SK-N-SH treated with all-trans-retinoic acid at 6 μM for 48 hours (cell line): ENCODE results near the gene COQ10A.

ENCODE experiments used
- ATAC-seq: fragments of 200-7000 bp; cut with Tn5 transposase; 3 replicates; pipeline ENCODE4 v1.9.1; 2020; ENCODE audit warnings: mild to moderate bottlenecking, moderate library complexity
- ARNTL ChIP-seq: fragments of 450-650 bp; formaldehyde crosslinking; IDR thresholded peaks from 2 replicates; pipeline ENCODE4 v1.5.0; 2020; ENCODE audit warnings: low read depth, mild to moderate bottlenecking, moderate library complexity, borderline replicate concordance
- BACH2 ChIP-seq: fragments of 250-450 bp; sonication (Bioruptor Pico); IDR thresholded peaks from 2 replicates; pipeline ENCODE4 v1.9.0; 2021; ENCODE audit warnings: mild to moderate bottlenecking, borderline replicate concordance
- CREB5 ChIP-seq: fragments of 250-450 bp; sonication (Bioruptor Pico); IDR thresholded peaks from 2 replicates; pipeline ENCODE4 v1.5.1; 2020; ENCODE audit warnings: low read depth, mild to moderate bottlenecking, moderate library complexity
- CSDC2 ChIP-seq: fragments of 250-450 bp; sonication (Bioruptor Pico); IDR thresholded peaks from 2 replicates; pipeline ENCODE4 v1.5.0; 2020; ENCODE audit warnings: mild to moderate bottlenecking, moderate library complexity
- ESRRG ChIP-seq: fragments of 250-450 bp; sonication (Bioruptor Pico); IDR thresholded peaks from 2 replicates; pipeline ENCODE4 v1.6.1; 2021; ENCODE audit warnings: mild to moderate bottlenecking
- GLIS3 ChIP-seq: fragments of 250-450 bp; sonication (Bioruptor Pico); IDR thresholded peaks from 2 replicates; pipeline ENCODE4 v1.5.0; 2020; ENCODE audit warnings: mild to moderate bottlenecking, moderate library complexity
- ISL1 ChIP-seq: fragments of 250-450 bp; sonication (Bioruptor Pico); IDR thresholded peaks from 2 replicates; pipeline ENCODE4 v2.1.2; 2022; ENCODE audit warnings: mild to moderate bottlenecking, moderate library complexity
- OSR1 ChIP-seq: fragments of 250-450 bp; sonication (Bioruptor Pico); IDR thresholded peaks from 2 replicates; pipeline ENCODE4 v1.8.0; 2022; ENCODE audit warnings: moderate library complexity, mild to moderate bottlenecking, inconsistent platforms
- POU6F1 ChIP-seq: fragments of 250-450 bp; sonication (Bioruptor Pico); IDR thresholded peaks from 2 replicates; pipeline ENCODE4 v1.8.0; 2021; ENCODE audit warnings: low read depth, mild to moderate bottlenecking, moderate library complexity, borderline replicate concordance
- PPARA ChIP-seq: fragments of 250-450 bp; sonication (Bioruptor Pico); IDR thresholded peaks from 2 replicates; pipeline ENCODE4 v1.5.0; 2020; ENCODE audit warnings: mild to moderate bottlenecking, borderline replicate concordance
- RARB ChIP-seq: fragments of 250-450 bp; sonication (Bioruptor Pico); IDR thresholded peaks from 2 replicates; pipeline ENCODE4 v1.8.0; 2021; ENCODE audit warnings: mild to moderate bottlenecking, moderate library complexity
- SNAI2 ChIP-seq: fragments of 250-450 bp; sonication (Bioruptor Pico); IDR thresholded peaks from 2 replicates; pipeline ENCODE4 v1.5.0; 2020; ENCODE audit warnings: mild to moderate bottlenecking, moderate library complexity
- TCF4 ChIP-seq: fragments of 250-450 bp; sonication (Bioruptor Pico); IDR thresholded peaks from 2 replicates; pipeline ENCODE4 v1.8.0; 2021; ENCODE audit warnings: mild to moderate bottlenecking, moderate library complexity, borderline replicate concordance
- TSHZ2 ChIP-seq: fragments of 250-450 bp; sonication (Bioruptor Pico); IDR thresholded peaks from 2 replicates; pipeline ENCODE4 v1.5.0; 2020; ENCODE audit warnings: mild to moderate bottlenecking, moderate library complexity
- ZC3H10 ChIP-seq: fragments of 250-450 bp; sonication (Bioruptor Pico); IDR thresholded peaks from 2 replicates; pipeline ENCODE4 v1.5.1; 2021; ENCODE audit warnings: mild to moderate bottlenecking, moderate library complexity
- ZFP30 ChIP-seq: fragments of 450-650 bp; formaldehyde crosslinking; IDR thresholded peaks from 2 replicates; pipeline ENCODE4 v1.5.0; 2022; ENCODE audit warnings: mild to moderate bottlenecking, moderate library complexity
- ZNF565 ChIP-seq: fragments of 450-650 bp; formaldehyde crosslinking; conservative IDR thresholded peaks from 2 replicates; pipeline ENCODE4 v1.5.0; 2020; ENCODE audit warnings: low read depth, mild to moderate bottlenecking, moderate library complexity
- ZNF70 ChIP-seq: fragments of 450-650 bp; formaldehyde crosslinking; IDR thresholded peaks from 2 replicates; pipeline ENCODE4 v1.5.0; 2020; ENCODE audit warnings: mild to moderate bottlenecking, moderate library complexity
- ZNF8 ChIP-seq: fragments of 450-650 bp; formaldehyde crosslinking; IDR thresholded peaks from 2 replicates; pipeline ENCODE4 v1.5.0; 2020; ENCODE audit warnings: mild to moderate bottlenecking, moderate library complexity
- TF ChIP-seq, protein P1 (sequence below): fragments of 250-450 bp; sonication (Bioruptor Pico); IDR thresholded peaks from 2 replicates; pipeline ENCODE4 v1.8.0; 2020; ENCODE audit warnings: mild to moderate bottlenecking, moderate library complexity, borderline replicate concordance
- TF ChIP-seq, protein P2 (sequence below): fragments of 250-450 bp; sonication (Bioruptor Pico); IDR thresholded peaks from 2 replicates; pipeline ENCODE4 v1.5.1; 2021; ENCODE audit warnings: mild to moderate bottlenecking, moderate library complexity

The COQ10A gene

DNA sequence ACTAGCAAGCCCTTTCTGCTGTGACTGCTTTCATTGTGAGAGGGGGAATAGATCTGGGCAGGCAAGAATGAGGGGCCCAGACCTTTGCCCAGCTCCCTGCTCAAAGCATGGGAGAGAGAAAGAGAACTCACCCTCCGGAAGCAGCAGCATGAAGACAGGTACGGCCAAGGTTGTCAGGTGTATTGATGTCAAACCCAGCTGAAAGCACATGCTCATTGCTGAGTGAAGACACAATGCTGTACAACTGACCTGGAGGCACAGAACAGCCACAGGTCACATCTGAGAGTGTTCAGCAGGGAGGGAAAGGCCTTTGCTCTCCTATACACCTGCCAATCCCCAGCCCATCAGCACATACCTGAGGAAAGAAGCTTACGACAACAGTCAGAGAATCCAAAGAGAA, 14.1 kb upstream of the COQ10A start:
- no peak for TF ChIP-seq ISL1
- no peak for TF ChIP-seq BACH2 (CRISPR knock-in tag)
- no peak for TF ChIP-seq TSHZ2 (CRISPR knock-in tag)
- TF ChIP-seq, protein P1, sequence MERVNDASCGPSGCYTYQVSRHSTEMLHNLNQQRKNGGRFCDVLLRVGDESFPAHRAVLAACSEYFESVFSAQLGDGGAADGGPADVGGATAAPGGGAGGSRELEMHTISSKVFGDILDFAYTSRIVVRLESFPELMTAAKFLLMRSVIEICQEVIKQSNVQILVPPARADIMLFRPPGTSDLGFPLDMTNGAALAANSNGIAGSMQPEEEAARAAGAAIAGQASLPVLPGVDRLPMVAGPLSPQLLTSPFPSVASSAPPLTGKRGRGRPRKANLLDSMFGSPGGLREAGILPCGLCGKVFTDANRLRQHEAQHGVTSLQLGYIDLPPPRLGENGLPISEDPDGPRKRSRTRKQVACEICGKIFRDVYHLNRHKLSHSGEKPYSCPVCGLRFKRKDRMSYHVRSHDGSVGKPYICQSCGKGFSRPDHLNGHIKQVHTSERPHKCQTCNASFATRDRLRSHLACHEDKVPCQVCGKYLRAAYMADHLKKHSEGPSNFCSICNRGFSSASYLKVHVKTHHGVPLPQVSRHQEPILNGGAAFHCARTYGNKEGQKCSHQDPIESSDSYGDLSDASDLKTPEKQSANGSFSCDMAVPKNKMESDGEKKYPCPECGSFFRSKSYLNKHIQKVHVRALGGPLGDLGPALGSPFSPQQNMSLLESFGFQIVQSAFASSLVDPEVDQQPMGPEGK (CRISPR knock-in tag): no peak
- TF ChIP-seq GLIS3: no peak
- TF ChIP-seq SNAI2: no peak
- TF ChIP-seq, protein P2, sequence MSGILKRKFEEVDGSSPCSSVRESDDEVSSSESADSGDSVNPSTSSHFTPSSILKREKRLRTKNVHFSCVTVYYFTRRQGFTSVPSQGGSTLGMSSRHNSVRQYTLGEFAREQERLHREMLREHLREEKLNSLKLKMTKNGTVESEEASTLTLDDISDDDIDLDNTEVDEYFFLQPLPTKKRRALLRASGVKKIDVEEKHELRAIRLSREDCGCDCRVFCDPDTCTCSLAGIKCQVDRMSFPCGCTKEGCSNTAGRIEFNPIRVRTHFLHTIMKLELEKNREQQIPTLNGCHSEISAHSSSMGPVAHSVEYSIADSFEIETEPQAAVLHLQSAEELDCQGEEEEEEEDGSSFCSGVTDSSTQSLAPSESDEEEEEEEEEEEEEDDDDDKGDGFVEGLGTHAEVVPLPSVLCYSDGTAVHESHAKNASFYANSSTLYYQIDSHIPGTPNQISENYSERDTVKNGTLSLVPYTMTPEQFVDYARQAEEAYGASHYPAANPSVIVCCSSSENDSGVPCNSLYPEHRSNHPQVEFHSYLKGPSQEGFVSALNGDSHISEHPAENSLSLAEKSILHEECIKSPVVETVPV (CRISPR knock-in tag): no peak
- TF ChIP-seq OSR1 (CRISPR knock-in tag): no peak
- no peak for TF ChIP-seq ZNF8 (CRISPR knock-in tag)
- no peak for TF ChIP-seq POU6F1
- TF ChIP-seq ARNTL (CRISPR knock-in tag): no peak
- no peak for TF ChIP-seq ZFP30 (CRISPR knock-in tag)
- no peak for TF ChIP-seq PPARA (CRISPR knock-in tag)
- no peak for TF ChIP-seq ZNF70 (CRISPR knock-in tag)
- TF ChIP-seq CREB5 (CRISPR knock-in tag): no peak
- no peak for TF ChIP-seq ESRRG (CRISPR knock-in tag)
- TF ChIP-seq TCF4 (CRISPR knock-in tag): no peak
- no peak for TF ChIP-seq ZNF565 (CRISPR knock-in tag)
- no peak for TF ChIP-seq RARB (CRISPR knock-in tag)
- TF ChIP-seq, all 23 proteins: peak for 0

DNA sequence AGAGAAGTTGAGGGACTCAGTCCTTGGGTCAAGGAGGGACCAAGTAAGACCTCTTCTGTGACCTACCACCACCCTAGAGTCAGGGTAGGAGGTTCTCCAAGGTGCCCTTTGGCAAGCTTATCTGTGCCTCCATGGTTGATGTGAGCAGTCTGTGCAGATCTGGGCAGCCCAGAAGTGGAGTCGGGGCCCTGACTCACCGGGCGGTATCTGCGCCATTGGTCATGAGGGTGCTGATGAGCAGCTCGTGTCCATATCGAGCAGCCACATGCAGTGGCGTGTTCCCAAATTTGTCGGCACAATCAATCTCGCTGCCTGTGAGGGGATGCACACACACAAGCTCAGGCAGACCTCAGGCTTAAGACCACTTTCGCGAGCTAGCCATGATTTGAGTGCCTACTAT, 13.7 kb upstream of the COQ10A start:
- no peak for ATAC-seq
- TF ChIP-seq TCF4 (CRISPR knock-in tag) (no peak), RARB (CRISPR knock-in tag) (no peak), ZC3H10 (no peak), SNAI2 (no peak)

More for the DNA sequence above, 14.1 kb upstream of the COQ10A start:
- ATAC-seq: no peak

DNA sequence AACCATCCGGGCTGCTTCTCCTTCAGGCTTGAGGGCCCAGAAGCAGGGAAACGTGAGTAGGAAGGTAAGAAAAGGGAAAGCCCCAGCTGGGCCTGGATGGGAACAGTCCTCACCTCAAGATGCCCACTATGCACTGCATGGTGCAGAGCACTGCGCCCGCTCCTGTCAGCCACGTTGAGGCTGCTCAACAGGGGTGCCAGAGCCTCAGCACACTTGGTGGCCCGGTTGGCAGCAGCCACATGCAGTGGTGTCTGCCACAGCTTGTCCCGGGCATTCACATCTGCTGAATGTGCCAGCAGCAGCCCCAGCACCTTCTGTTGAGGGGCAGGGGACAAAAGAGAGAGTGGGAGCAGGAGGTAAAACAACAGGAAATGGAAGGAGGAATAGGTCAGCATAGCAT, 11.1 kb upstream of the COQ10A start:
- ATAC-seq: no peak
- TF ChIP-seq ZNF565 (CRISPR knock-in tag) (no peak), TSHZ2 (CRISPR knock-in tag) (no peak), ZNF70 (CRISPR knock-in tag) (no peak), ZNF8 (CRISPR knock-in tag) (no peak), OSR1 (CRISPR knock-in tag) (no peak), CSDC2 (no peak), GLIS3 (no peak), ARNTL (CRISPR knock-in tag) (no peak), TCF4 (CRISPR knock-in tag) (no peak), ESRRG (CRISPR knock-in tag) (no peak), PPARA (CRISPR knock-in tag) (no peak)
- TF ChIP-seq, protein P2 (CRISPR knock-in tag): no peak
